Trophoblast cell (in vitro differentiated cells and primary cell): Measurements from ENCODE around the gene SLC20A1.

ENCODE experiments used
- DNase-seq, 2 donors: peaks; one replicate each; pipeline ENCODE4 v3.0.0-alpha.2; 2016
- H2AFZ ChIP-seq: 2 replicates; pipeline ENCODE4 v1.6.1; 2013; ENCODE audit warnings: low read length, moderate library complexity, mild to moderate bottlenecking; ENCODE audit not compliant: insufficient read depth, poor library complexity
- H2AK5ac ChIP-seq: 2 replicates; pipeline ENCODE4 v1.6.1; 2013; ENCODE audit warnings: mild to moderate bottlenecking, low read length
- H2BK120ac ChIP-seq: 2 replicates; pipeline ENCODE4 v1.6.1; 2013; ENCODE audit warnings: low read length, mild to moderate bottlenecking, moderate library complexity; ENCODE audit not compliant: insufficient read depth, poor library complexity
- H2BK12ac ChIP-seq: 2 replicates; pipeline ENCODE4 v1.6.1; 2013; ENCODE audit warnings: mild to moderate bottlenecking, low read length, moderate library complexity
- H2BK5ac ChIP-seq: 2 replicates; pipeline ENCODE4 v1.6.1; 2013; ENCODE audit warnings: low read length, low read depth, moderate library complexity, mild to moderate bottlenecking; ENCODE audit not compliant: poor library complexity
- H3K14ac ChIP-seq: 2 replicates; pipeline ENCODE4 v1.6.1; 2013; ENCODE audit warnings: mild to moderate bottlenecking, low read length
- H3K18ac ChIP-seq: 2 replicates; pipeline ENCODE4 v1.6.1; 2013; ENCODE audit warnings: mild to moderate bottlenecking, low read length
- H3K23ac ChIP-seq: 2 replicates; pipeline ENCODE4 v1.6.1; 2013; ENCODE audit warnings: low read length
- H3K27ac ChIP-seq: 2 replicates; pipeline ENCODE4 v1.5.1; 2013; ENCODE audit warnings: low read depth, mild to moderate bottlenecking, inconsistent platforms, low read length, moderate library complexity
- H3K27me3 ChIP-seq: 2 replicates; pipeline ENCODE4 v1.6.1; 2013; ENCODE audit warnings: inconsistent platforms, mild to moderate bottlenecking, low read length, moderate library complexity; ENCODE audit not compliant: insufficient read depth
- H3K36me3 ChIP-seq, 2 experiments: 1 replicate in 1 of 2; 2 replicates in 1 of 2; pipeline ENCODE4 v1.6.1; 2013; ENCODE audit warnings: low read length in 2 of 2, mild to moderate bottlenecking in 2 of 2, moderate library complexity in 1 of 2; ENCODE audit not compliant: insufficient read depth in 2 of 2, control insufficient read depth in 1 of 2
- H3K4ac ChIP-seq: 2 replicates; pipeline ENCODE4 v1.6.1; 2013; ENCODE audit warnings: low read depth, mild to moderate bottlenecking, low read length, moderate library complexity
- H3K4me1 ChIP-seq, 2 experiments: 1 replicate in 1 of 2; 2 replicates in 1 of 2; pipeline ENCODE4 v1.6.1; 2013; ENCODE audit warnings: low read length in 2 of 2, mild to moderate bottlenecking in 2 of 2, moderate library complexity in 1 of 2; ENCODE audit not compliant: insufficient read depth in 2 of 2, control insufficient read depth in 1 of 2
- H3K4me2 ChIP-seq: 2 replicates; pipeline ENCODE4 v1.6.1; 2013; ENCODE audit warnings: inconsistent platforms, mild to moderate bottlenecking, low read length, moderate library complexity
- H3K4me3 ChIP-seq: 2 replicates; pipeline ENCODE4 v1.5.1; 2013; ENCODE audit warnings: mild to moderate bottlenecking, low read depth, low read length, inconsistent platforms
- H3K79me1 ChIP-seq: one replicate; pipeline ENCODE4 v1.6.1; 2013; ENCODE audit warnings: low read length
- H3K79me2 ChIP-seq: 2 replicates; pipeline ENCODE4 v1.6.1; 2013; ENCODE audit warnings: low read length, mild to moderate bottlenecking; ENCODE audit not compliant: control insufficient read depth, insufficient read depth, poor library complexity
- H3K9ac ChIP-seq: 2 replicates; pipeline ENCODE4 v1.6.1; 2013; ENCODE audit warnings: mild to moderate bottlenecking, low read length
- H3K9me3 ChIP-seq: 2 replicates; pipeline ENCODE4 v1.6.1; 2013; ENCODE audit warnings: low read depth, mild to moderate bottlenecking, control low read depth, inconsistent platforms, low read length; ENCODE audit not compliant: insufficient read depth
- H4K12ac ChIP-seq: 2 replicates; pipeline ENCODE4 v1.6.1; 2013; ENCODE audit warnings: low read depth, mild to moderate bottlenecking, low read length, moderate library complexity
- H4K8ac ChIP-seq: 2 replicates; pipeline ENCODE4 v1.6.1; 2013; ENCODE audit warnings: low read depth, mild to moderate bottlenecking, low read length, moderate library complexity
- H4K91ac ChIP-seq: one replicate; pipeline ENCODE4 v1.6.1; 2013; ENCODE audit warnings: low read depth, mild to moderate bottlenecking, low read length, moderate library complexity
- WGBS: extraction: QIAGEN DNeasy Blood & Tissue Kit; methylation state at CpG from one replicate; pipeline ENCODE4 v1.1.7; 2013; ENCODE audit warnings: missing lambda C conversion rate; ENCODE audit not compliant: insufficient read length, insufficient coverage; ENCODE audit errors: extremely low coverage; 5-methylcytosine and 5-hydroxymethylcytosine counted together

Gene SLC20A1

GRCh38 chr2:112658839-112659667 is 13.3 kb downstream of the SLC20A1 start:
- Histone ChIP-seq H4K91ac (no peak overlapping the region), H3K4me1 (no peaks in the 10 kb centered on the region), H3K4ac (no peak overlapping the region), H3K18ac (no peak overlapping the region), H4K8ac (no peak overlapping the region), H2BK5ac (no peak overlapping the region), H2AFZ (no peak overlapping the region), H3K9me3 (no peaks in the 10 kb centered on the region), H2BK12ac (no peak overlapping the region), H3K27ac (no peak overlapping the region), H3K9ac (no peak overlapping the region), H3K79me2 (no peaks in the 10 kb centered on the region), H3K4me2 (no peak overlapping the region), H3K14ac (no peak overlapping the region), H4K12ac (no peak overlapping the region), H3K4me3 (no peak overlapping the region), H3K36me3 (peaks cover 24 to 48% of the 10 kb centered on the region in 2 experiments), H3K23ac (no peak overlapping the region), H2AK5ac (no peak overlapping the region), H3K79me1 (no peaks in the 10 kb centered on the region), H2BK120ac (no peak overlapping the region), H3K27me3 (no peaks in the 10 kb centered on the region)
- no CpG with 5 or more reads among the region's 11 CpGs for WGBS
- DNase-seq: peak in 1 of 2 donors; percentile 34

GRCh38 chr2:112660138-112660537 is 14.4 kb downstream of the SLC20A1 start:
- Histone ChIP-seq H3K27me3 (no peaks in the 10 kb centered on the region), H3K79me1 (no peaks in the 10 kb centered on the region), H3K9me3 (no peaks in the 10 kb centered on the region), H2AK5ac (no peak overlapping the region), H3K4ac (no peak overlapping the region), H3K4me1 (no peaks in the 10 kb centered on the region), H3K18ac (no peak overlapping the region), H3K4me3 (no peak overlapping the region), H4K12ac (no peak overlapping the region), H2BK5ac (no peak overlapping the region), H2BK12ac (no peak overlapping the region), H3K36me3 (peaks cover 20 to 48% of the 10 kb centered on the region in 2 experiments), H4K91ac (no peak overlapping the region), H3K27ac (no peak overlapping the region), H3K14ac (no peak overlapping the region), H3K9ac (no peak overlapping the region), H2AFZ (no peak overlapping the region), H3K4me2 (no peak overlapping the region), H3K79me2 (no peaks in the 10 kb centered on the region), H3K23ac (no peak overlapping the region), H4K8ac (no peak overlapping the region), H2BK120ac (no peak overlapping the region)
- no peak for DNase-seq

- Histone ChIP-seq H2BK5ac (no peak overlapping the region), H3K4me1 (no peaks in the 10 kb centered on the region), H3K4ac (no peak overlapping the region), H3K27ac (no peak overlapping the region), H2BK12ac (no peak overlapping the region), H3K23ac (no peak overlapping the region), H3K9me3 (no peaks in the 10 kb centered on the region), H3K18ac (no peak overlapping the region), H2AK5ac (no peak overlapping the region), H3K9ac (no peak overlapping the region), H2BK120ac (no peak overlapping the region), H3K4me3 (no peak overlapping the region), H3K36me3 (peaks cover 15 to 46% of the 10 kb centered on the region in 2 experiments), H3K79me2 (no peaks in the 10 kb centered on the region), H4K91ac (no peak overlapping the region), H3K79me1 (no peaks in the 10 kb centered on the region), H3K14ac (no peak overlapping the region), H3K4me2 (no peak overlapping the region), H4K12ac (no peak overlapping the region), H4K8ac (no peak overlapping the region), H3K27me3 (no peaks in the 10 kb centered on the region), H2AFZ (no peak overlapping the region)
- DNase-seq: no peak
- WGBS: no CpG with 5 or more reads among the region's 8 CpGs
These were observed 16.0 kb downstream of the SLC20A1 start for GRCh38 chr2:112661656-112662305.

GRCh38 chr2:112662704-112663103 is 17.0 kb downstream of the SLC20A1 start:
- H4K91ac ChIP-seq: no peak overlapping the region
- H3K27me3 ChIP-seq: no peaks in the 10 kb centered on the region
- H4K12ac ChIP-seq: no peak overlapping the region
- no CpG with 5 or more reads among the region's 3 CpGs for WGBS
- H3K4me2 ChIP-seq: no peak overlapping the region
- no peak overlapping the region for H2BK12ac ChIP-seq
- no peaks in the 10 kb centered on the region for H3K79me2 ChIP-seq
- no peak overlapping the region for H2AFZ ChIP-seq
- H3K23ac ChIP-seq: no peak overlapping the region
- H2BK5ac ChIP-seq: no peak overlapping the region
- no peak for DNase-seq
- no peak overlapping the region for H3K18ac ChIP-seq
- no peaks in the 10 kb centered on the region for H3K79me1 ChIP-seq
- no peaks in the 10 kb centered on the region for H3K9me3 ChIP-seq
- no peak overlapping the region for H2BK120ac ChIP-seq
- H3K27ac ChIP-seq: no peak overlapping the region
- no peak overlapping the region for H3K14ac ChIP-seq
- no peak overlapping the region for H3K4ac ChIP-seq
- peaks cover 13 to 43% of the 10 kb centered on the region in 2 experiments for H3K36me3 ChIP-seq
- H3K4me3 ChIP-seq: no peak overlapping the region
- H3K4me1 ChIP-seq: no peaks in the 10 kb centered on the region
- no peak overlapping the region for H2AK5ac ChIP-seq
- no peak overlapping the region for H4K8ac ChIP-seq
- H3K9ac ChIP-seq: no peak overlapping the region
